Activated CD8-positive, alpha-beta T cell treated with anti-CD3 and anti-CD28 coated beads, Interleukin-2, amount 10 ng/mL, durations not matched to agents 7 days and 5 days (primary cell): Measurements from ENCODE around the gene PLEKHA5. TPM values are rescaled to one million over a fixed set of nuclear protein-coding genes. Genes with fewer than 3 reads are reported as not detected.

Experiments used
- ATAC-seq: fragments of 150-1000 bp; cut with Tn5 transposase; one replicate; pipeline ENCODE4 v1.10.0; 2021; ENCODE audit warnings: moderate library complexity
- CTCF ChIA-PET: fragments of 350-600 bp; sonication (Branson Sonifier 250); formaldehyde crosslinking; loops from one replicate; lab custom pipeline; 2021; ENCODE audit warnings: antibody characterized with exemption; lab: Charles Lee
- POLR2A ChIA-PET: fragments of 350-600 bp; sonication (Branson Sonifier 250); formaldehyde crosslinking; loops from one replicate; lab custom pipeline; 2021; ENCODE audit warnings: antibody characterized with exemption; lab: Charles Lee
- DNase-seq: peaks from one replicate; pipeline ENCODE4 v3.0.0-alpha.2; 2020
- H3K27ac Mint-ChIP-seq: one replicate; pipeline ENCODE4 v1.8.0; 2021; ENCODE audit warnings: mild to moderate bottlenecking, mixed read lengths
- H3K27me3 Mint-ChIP-seq: one replicate; pipeline ENCODE4 v1.8.0; 2021; ENCODE audit warnings: low read depth, mixed read lengths
- H3K36me3 Mint-ChIP-seq: one replicate; pipeline ENCODE4 v1.8.0; 2021; ENCODE audit warnings: low read depth, mixed read lengths
- H3K4me1 Mint-ChIP-seq: one replicate; pipeline ENCODE4 v1.8.0; 2021; ENCODE audit warnings: low read depth, mixed read lengths
- H3K4me3 Mint-ChIP-seq: one replicate; pipeline ENCODE4 v1.8.0; 2021; ENCODE audit warnings: mild to moderate bottlenecking, mixed read lengths
- H3K9me3 Mint-ChIP-seq: one replicate; pipeline ENCODE4 v1.8.0; 2022; ENCODE audit warnings: mixed read lengths; ENCODE audit not compliant: insufficient read depth
- total RNA-seq, 2 experiments: library from RNA; stranded (reverse); gene quantifications; one replicate each; pipeline ENCODE4 v1.2.3, GENCODE V29; 2021

PLEKHA5 gene
- total RNA-seq, 2 experiments from 2014 or later: 3.4 to 3.7 TPM

- CTCF ChIA-PET: no interaction called here
- Mint-ChIP-seq H3K27me3 (peaks cover 7% of the 10 kb centered on the region), H3K27ac (no peak overlapping the region)
These were observed 9.0 kb downstream of the PLEKHA5 start for GRCh38 chr12:19138551-19138950.

DNA sequence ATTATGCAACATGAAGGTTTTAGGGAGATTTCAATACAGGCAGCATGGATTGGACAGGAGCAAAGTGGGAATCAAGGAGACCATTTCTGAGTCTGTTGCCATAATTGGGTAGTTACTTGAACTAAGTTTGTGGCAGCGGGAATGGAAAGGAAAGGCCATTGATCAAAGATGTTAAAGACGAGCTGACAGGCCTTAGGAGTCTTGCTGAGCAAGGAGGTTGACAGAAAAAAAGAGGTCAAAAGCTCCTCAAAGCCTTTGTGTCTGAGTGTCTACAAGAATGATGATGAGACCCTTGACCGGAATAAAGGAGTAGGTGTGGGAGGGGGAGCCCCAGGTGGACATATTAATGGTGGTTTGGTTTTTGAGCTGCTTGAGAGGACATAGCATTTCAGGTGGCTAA lies 9.4 kb downstream of the PLEKHA5 start:
- DNase-seq: no peak
- CTCF ChIA-PET: no interaction called here
- H3K4me1 Mint-ChIP-seq: no peaks in the 10 kb centered on the region
- no peaks in the 10 kb centered on the region for H3K9me3 Mint-ChIP-seq
- H3K27ac Mint-ChIP-seq: no peak overlapping the region
- H3K36me3 Mint-ChIP-seq: no peaks in the 10 kb centered on the region
- POLR2A ChIA-PET: no interaction called here
- H3K4me3 Mint-ChIP-seq: no peak overlapping the region
- peaks cover 5% of the 10 kb centered on the region for H3K27me3 Mint-ChIP-seq
- ATAC-seq: no peak

More at GRCh38 chr12:19138551-19138950, 9.0 kb downstream of the PLEKHA5 start:
- no peak for ATAC-seq
- Mint-ChIP-seq H3K4me1 (no peaks in the 10 kb centered on the region), H3K36me3 (no peaks in the 10 kb centered on the region), H3K4me3 (no peak overlapping the region), H3K9me3 (no peaks in the 10 kb centered on the region)
- no peak for DNase-seq
- POLR2A ChIA-PET: no interaction called here

DNA sequence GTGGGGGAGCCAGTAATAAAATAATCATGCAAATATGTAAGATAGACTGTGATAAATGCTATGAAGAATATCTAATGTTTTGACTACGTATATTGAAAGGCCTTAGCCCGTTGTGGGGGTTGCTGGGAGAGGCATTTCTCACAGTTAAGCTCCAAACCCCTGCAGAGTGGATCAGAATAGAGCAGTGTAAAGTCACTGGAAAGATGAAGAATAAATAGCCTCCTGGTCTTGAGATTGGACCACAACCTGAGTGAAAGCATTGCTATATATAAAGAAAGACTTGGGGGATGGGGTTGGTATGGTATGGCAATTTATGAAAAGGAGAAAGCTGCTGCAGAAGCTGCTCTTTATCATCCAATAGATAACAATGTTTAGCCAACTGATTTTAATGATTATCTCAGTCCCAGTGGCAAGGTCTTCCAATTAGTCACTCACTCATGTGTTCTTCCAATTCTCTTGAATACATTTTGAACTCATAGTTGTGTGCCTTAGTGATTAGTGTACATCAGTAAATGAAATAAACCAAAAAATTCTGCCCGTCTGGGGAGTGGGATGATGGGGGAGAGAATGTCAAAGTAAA lies 10.2 kb downstream of the PLEKHA5 start:
- Mint-ChIP-seq H3K36me3 (no peaks in the 10 kb centered on the region), H3K4me3 (no peak overlapping the region), H3K4me1 (no peaks in the 10 kb centered on the region), H3K9me3 (no peaks in the 10 kb centered on the region), H3K27me3 (peaks cover 2% of the 10 kb centered on the region), H3K27ac (no peak overlapping the region)
- DNase-seq: no peak
- POLR2A ChIA-PET: no interaction called here
- no peak for ATAC-seq
- CTCF ChIA-PET: interaction anchor here (0.6 kb wide), 1 partner anchor 1941 kb away, joined by 3 read pairs; no protein-coding TSS in a partner anchor

- DNase-seq: no peak
- POLR2A ChIA-PET: no interaction called here
- H3K27me3 Mint-ChIP-seq: no peaks in the 10 kb centered on the region
- H3K27ac Mint-ChIP-seq: no peak overlapping the region
- H3K4me3 Mint-ChIP-seq: no peak overlapping the region
- CTCF ChIA-PET: interaction anchor here (0.6 kb wide), 2 partner anchors 721 to 1940 kb away, joined by 3 read pairs; no protein-coding TSS in a partner anchor
- H3K36me3 Mint-ChIP-seq: no peaks in the 10 kb centered on the region
- ATAC-seq: no peak
- H3K9me3 Mint-ChIP-seq: no peaks in the 10 kb centered on the region
- no peaks in the 10 kb centered on the region for H3K4me1 Mint-ChIP-seq
These were observed 11.1 kb downstream of the PLEKHA5 start for GRCh38 chr12:19140381-19141236.

GRCh38 chr12:19142499-19142898 lies 13.0 kb downstream of the PLEKHA5 start:
- DNase-seq (no peak), ATAC-seq (no peak)
- Mint-ChIP-seq H3K9me3 (no peaks in the 10 kb centered on the region), H3K4me1 (no peaks in the 10 kb centered on the region), H3K36me3 (no peaks in the 10 kb centered on the region), H3K27ac (no peak overlapping the region), H3K4me3 (no peak overlapping the region), H3K27me3 (no peaks in the 10 kb centered on the region)
- ChIA-PET POLR2A (no interaction called here), CTCF (no interaction called here)

- ChIA-PET POLR2A (no interaction called here), CTCF (no interaction called here)
- H3K36me3 Mint-ChIP-seq: no peaks in the 10 kb centered on the region
- ATAC-seq (no peak), DNase-seq (no peak)
- H3K27ac Mint-ChIP-seq: no peak overlapping the region
- no peaks in the 10 kb centered on the region for H3K27me3 Mint-ChIP-seq
- H3K9me3 Mint-ChIP-seq: no peaks in the 10 kb centered on the region
- no peak overlapping the region for H3K4me3 Mint-ChIP-seq
- H3K4me1 Mint-ChIP-seq: no peaks in the 10 kb centered on the region
These were observed 14.8 kb downstream of the PLEKHA5 start for GRCh38 chr12:19144287-19144686.

- Mint-ChIP-seq H3K9me3 (no peaks in the 10 kb centered on the region), H3K36me3 (no peaks in the 10 kb centered on the region), H3K4me3 (no peak overlapping the region), H3K4me1 (no peaks in the 10 kb centered on the region), H3K27ac (no peak overlapping the region), H3K27me3 (no peaks in the 10 kb centered on the region)
- ATAC-seq (no peak), DNase-seq (no peak)
- CTCF ChIA-PET: no interaction called here
- POLR2A ChIA-PET: no interaction called here
These were observed 15.5 kb downstream of the PLEKHA5 start for GRCh38 chr12:19144985-19145384.

DNA sequence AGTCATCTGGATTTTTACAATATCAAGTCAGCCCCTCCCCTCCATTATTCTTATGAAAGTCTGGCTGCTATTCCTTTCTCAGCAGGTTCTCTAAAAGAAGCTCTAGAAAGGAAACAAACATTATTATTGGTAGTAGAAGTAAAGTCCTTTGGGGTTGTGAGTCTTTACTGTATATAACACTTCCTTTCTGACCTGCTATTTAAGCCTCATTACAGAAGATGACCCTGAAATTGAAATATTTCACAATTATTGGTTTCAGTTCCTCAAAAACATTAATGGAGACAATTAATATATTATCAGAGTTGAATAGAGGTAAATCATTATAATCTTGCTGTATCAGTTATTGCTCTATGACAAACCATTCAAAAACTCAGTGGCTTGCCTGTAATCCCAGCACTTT lies 19.3 kb downstream of the PLEKHA5 start:
- POLR2A ChIA-PET: no interaction called here
- Mint-ChIP-seq H3K9me3 (no peaks in the 10 kb centered on the region), H3K4me3 (no peak overlapping the region), H3K27me3 (no peaks in the 10 kb centered on the region), H3K36me3 (no peaks in the 10 kb centered on the region), H3K4me1 (no peaks in the 10 kb centered on the region), H3K27ac (no peak overlapping the region)
- CTCF ChIA-PET: no interaction called here
- DNase-seq (no peak), ATAC-seq (no peak)

DNA sequence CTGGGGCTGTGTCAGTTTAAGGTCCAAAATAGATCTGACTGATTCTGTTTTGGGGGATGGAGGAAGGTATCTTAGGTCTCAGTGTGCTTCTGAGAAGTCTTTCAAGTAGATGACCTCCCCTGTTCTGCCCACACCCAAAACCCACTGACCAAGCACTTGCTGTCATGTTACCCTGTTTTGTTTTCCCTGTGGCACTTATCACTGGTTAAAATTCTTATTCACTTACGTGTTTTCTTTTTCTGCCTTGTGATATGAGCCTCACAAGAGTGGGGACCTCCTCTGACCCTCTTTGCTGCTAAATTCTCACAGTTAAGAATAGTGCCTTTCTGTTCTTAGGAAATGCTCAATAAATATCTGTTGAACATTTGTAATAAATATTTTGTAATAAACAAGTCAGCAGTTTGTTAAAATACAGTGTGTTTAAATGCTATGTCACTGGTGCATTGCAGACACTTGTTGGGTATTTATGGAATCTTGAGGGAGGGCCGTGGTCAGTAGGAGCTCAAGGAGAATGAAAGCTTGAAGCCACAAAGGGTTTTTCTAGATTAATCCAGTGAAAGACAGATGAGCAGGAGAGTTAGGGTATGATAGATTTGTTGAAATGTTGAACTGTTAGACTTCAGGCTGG lies 20.9 kb downstream of the PLEKHA5 start:
- Mint-ChIP-seq H3K27ac (no peak overlapping the region), H3K9me3 (no peaks in the 10 kb centered on the region), H3K4me1 (no peaks in the 10 kb centered on the region), H3K36me3 (no peaks in the 10 kb centered on the region), H3K4me3 (no peak overlapping the region), H3K27me3 (peaks cover 2% of the 10 kb centered on the region)
- DNase-seq (no peak), ATAC-seq (no peak)
- POLR2A ChIA-PET: no interaction called here
- CTCF ChIA-PET: no interaction called here

- Mint-ChIP-seq H3K27me3 (peaks cover 2% of the 10 kb centered on the region), H3K4me3 (no peak overlapping the region), H3K27ac (no peak overlapping the region), H3K36me3 (no peaks in the 10 kb centered on the region), H3K4me1 (no peaks in the 10 kb centered on the region), H3K9me3 (no peaks in the 10 kb centered on the region)
- DNase-seq (no peak), ATAC-seq (no peak)
- CTCF ChIA-PET: no interaction called here
- POLR2A ChIA-PET: no interaction called here
These were observed 21.8 kb downstream of the PLEKHA5 start for GRCh38 chr12:19151298-19151697.

DNA sequence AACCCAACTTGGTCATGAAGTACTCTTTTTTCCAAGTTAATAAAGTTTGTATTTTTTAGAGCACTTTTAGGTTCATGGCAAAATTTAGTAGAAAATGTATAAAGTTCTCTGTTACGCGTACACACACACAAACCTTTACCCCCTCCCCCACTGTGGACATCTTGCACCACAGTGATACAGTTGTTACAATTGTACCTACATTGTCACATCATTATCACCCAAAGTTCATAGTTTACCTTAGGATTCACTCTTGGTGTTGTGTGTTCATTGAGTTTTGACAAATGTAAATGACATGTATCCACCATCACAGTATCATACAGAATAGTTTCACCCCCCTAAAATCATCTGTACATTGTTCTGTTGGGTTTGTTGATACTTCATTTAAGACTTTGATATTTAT lies 23.9 kb downstream of the PLEKHA5 start:
- no peak for ATAC-seq
- CTCF ChIA-PET: no interaction called here

GRCh38 chr12:19154686-19155085 lies 25.2 kb downstream of the PLEKHA5 start:
- CTCF ChIA-PET: no interaction called here
- H3K9me3 Mint-ChIP-seq: no peaks in the 10 kb centered on the region
- no peak for DNase-seq
- no peaks in the 10 kb centered on the region for H3K4me1 Mint-ChIP-seq
- no peak overlapping the region for H3K27ac Mint-ChIP-seq
- ATAC-seq: no peak
- peaks cover 2% of the 10 kb centered on the region for H3K27me3 Mint-ChIP-seq
- no peak overlapping the region for H3K4me3 Mint-ChIP-seq
- POLR2A ChIA-PET: no interaction called here
- H3K36me3 Mint-ChIP-seq: no peaks in the 10 kb centered on the region

More for the DNA sequence above, 23.9 kb downstream of the PLEKHA5 start:
- Mint-ChIP-seq H3K27ac (no peak overlapping the region), H3K4me3 (no peak overlapping the region), H3K36me3 (no peaks in the 10 kb centered on the region), H3K27me3 (peaks cover 2% of the 10 kb centered on the region), H3K4me1 (no peaks in the 10 kb centered on the region), H3K9me3 (no peaks in the 10 kb centered on the region)
- POLR2A ChIA-PET: no interaction called here
- DNase-seq: no peak
